COLO829 (cell line): ENCODE results near the gene PRODH2.
A peak's percentile ranks its signal among the peaks of the same experiment; 100 is the strongest.
"Not testable (repeated sequence)": the region's sequence is repeated elsewhere in the genome, so short reads cannot be mapped to it uniquely, and the experiment has no call there.

Experiments used
- DNase-seq: peaks from one replicate; pipeline ENCODE4 v3.0.0; 2012; ENCODE audit warnings: low spot score

PRODH2 gene

DNA sequence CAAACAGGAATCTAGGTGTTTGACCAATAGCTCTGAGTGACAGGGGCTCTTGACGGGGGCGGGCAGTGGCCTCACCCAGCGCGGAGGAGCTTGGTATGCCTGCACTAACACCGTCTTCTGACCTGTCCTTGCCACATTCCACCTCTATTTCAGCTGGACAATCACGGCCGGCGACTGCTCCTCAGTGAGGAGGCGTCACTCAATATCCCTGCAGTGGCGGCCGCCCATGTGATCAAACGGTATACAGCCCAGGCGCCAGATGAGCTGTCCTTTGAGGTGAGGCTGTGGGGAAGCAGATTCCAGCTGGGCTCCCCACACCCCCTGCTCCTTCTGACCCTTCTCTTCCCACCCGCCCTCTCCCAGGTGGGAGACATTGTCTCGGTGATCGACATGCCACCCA, 32.6 kb downstream of the PRODH2 start:
- DNase-seq = no peak

- no peak for DNase-seq
Measured at GRCh38 chr19:35779033-35779432, 33.6 kb downstream of the PRODH2 start.

DNA sequence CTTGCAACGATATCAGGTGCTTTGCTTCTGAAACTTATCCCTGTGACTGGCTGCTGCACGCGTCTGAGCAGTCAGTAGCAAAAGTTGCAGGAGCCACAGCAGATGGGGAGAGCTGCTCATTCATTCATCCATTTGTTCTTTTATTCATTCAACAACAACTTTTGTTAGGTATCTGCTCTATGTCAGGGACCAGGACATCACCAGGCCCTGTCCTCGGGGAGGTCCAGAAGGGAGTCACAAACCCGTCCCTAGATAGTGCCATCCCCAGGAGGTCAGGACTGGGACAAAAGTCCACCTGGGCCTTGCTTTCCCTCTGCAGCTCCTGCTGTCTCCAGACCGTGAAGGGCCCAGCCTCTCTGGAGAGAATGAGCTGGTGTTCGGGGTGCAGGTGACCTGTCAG, 34.7 kb downstream of the PRODH2 start:
- DNase-seq = no peak

GRCh38 chr19:35777086-35777841, 35.4 kb downstream of the PRODH2 start:
- peak; percentile 44 for DNase-seq

- no peak for DNase-seq
Measured at GRCh38 chr19:35776102-35776788, 36.4 kb downstream of the PRODH2 start.

DNA sequence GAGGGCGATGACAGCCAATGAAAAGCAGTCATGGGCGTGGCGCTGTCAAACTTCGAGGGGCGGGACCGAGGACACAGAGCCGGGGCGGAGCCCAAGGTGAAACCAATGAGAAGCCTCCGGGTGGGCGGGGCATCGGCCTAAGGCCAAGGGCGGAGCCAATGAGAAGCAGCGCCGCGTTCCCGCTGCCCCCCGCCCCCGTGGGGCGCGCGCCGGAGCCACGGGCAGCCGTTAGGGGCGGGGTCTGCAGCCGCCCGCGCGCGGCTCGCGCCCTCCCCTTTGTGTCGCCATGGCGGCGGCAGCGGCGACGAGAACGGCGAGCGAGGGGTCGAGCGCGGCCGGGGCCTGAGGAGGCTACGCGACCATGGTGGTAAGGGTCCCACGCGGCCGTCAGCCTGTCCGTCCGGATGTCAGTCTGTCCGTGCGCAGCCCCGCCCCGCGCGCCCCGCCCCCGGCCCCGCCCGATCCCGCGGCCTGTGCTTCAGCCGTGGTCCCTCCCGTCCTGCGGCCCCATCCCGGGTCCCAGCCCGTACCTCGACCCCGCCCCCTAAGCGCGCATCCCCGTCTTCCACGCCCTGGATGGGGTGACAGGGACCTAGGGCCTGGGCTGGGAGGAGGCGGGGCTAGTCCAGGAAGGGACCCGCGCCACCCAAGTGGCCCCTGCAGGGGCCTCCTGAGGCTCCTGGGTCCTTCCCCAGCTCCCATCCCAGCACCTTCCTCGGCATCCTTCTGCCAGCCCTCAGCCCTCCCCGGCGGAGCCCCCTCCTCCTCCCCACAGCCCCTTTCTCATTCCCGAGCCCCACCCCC, 37.1 kb downstream of the PRODH2 start, which contains the start of gene ARHGAP33:
TSS of gene ARHGAP33 (plus strand) at position 267 of the 804 bp plus-strand sequence. CDS start at position 362, 95 bp downstream.
- peak; percentile 96 for DNase-seq

DNA sequence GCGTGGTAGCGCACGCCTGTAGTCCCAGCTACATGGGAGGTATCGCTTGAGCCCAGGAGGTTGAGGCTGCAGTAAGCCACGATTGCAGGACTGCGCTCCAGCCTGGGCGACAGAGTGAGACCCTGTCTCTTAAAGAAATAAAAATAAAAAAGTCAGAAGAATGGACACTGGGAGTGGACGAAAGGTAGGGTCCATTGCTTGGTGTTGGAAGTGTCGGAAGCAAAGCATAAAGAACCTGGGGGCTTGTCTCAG, 37.7 kb downstream of the PRODH2 start:
- no peak for DNase-seq

DNA sequence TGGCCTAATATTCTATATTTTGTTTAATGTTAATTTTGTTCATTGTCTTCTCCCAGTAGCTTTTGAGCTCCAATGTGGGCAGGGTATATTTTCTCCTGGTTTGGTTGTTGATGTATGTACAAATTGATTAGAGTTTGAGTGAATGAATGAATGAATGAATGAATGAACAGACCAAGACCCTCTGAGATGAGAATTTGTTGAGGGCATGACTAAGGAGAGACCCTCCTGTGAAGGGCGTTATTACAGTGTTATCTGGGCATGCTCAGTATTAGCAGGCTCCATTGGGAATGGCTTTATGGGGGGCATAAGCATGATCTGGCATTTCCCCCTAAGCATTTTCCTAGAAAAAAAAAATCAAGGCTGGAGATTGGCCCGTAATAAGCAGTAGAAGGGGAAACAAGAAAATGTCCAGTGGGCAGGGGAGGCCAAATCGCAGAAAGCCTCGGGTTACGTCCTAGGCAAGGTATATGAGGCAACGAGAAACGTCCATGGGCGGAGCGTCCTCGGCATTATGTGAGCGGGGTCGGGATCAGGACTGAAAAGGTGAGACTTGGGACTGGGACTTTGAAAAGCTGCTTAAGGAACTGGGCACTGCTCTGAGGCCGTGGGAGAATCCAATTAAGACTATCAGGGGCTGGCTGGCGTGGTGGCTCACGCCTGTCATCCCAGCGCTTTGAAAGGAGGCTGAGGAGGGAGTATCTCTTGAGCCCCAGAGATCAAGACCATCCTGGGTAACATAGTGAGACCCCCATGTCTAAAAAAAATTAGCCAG, 38.2 kb downstream of the PRODH2 start:
- DNase-seq = no peak

DNA sequence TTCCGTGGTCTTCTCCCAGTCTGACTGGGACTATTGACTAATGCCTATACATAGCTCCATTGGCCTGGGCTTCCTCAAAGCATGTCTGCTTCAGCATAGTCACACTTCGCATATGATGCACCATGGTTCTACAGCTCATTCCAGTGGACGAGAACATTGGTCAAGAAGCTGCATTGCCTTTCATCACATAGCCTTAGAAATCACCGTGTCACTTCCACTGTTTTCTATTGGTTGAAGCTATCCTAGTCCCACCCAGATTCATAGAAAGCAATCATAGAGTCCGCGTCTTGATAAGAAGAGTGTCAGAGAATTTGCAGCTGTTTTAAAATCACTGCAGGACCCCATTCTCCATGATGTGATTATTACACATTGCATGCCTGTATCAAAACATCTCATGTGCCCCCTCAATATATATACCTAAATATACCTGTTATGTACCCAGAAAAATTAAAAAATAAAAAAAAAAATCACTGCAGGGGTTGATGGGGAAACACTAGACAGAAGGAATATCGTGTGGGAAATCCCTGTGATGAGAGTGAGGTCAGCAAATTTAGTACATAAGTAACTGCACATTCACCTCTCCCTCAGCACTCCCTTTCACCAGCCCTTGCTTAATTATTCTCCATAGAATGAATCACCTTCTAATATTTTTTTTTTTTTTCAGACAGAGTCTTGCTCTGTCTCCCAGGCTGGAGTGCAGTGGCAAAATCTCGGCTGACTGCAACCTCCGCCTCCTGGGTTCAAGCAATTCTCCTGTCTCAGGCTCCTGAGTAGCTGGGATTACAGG, 39.4 kb downstream of the PRODH2 start:
- DNase-seq = no peak

DNA sequence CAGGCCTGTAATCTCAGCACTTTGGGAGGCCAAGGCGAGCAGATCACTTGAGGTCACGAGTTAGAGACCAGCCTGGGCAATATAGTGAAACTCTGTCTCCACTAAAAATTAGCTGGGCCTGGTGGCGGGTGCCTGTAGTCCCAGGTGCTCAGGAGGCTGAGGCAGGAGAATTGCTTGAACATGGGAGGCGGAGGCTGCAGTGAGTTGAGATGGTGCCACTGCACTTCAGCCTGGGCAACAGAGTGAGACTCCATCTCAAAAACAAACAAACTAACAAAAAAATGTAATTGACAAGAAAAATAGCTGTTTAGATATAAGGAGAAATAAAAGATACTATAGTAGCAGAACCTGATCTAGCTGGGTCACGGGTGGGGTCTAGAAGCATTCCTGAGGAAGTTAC, 40.3 kb downstream of the PRODH2 start:
- DNase-seq = not testable (repeated sequence)

GRCh38 chr19:35768082-35768421, 44.6 kb downstream of the PRODH2 start:
- DNase-seq = no peak

- DNase-seq = no peak
Measured at GRCh38 chr19:35767288-35768081, 45.2 kb downstream of the PRODH2 start.

GRCh38 chr19:35766571-35767104, 46.0 kb downstream of the PRODH2 start:
- DNase-seq = no peak

DNA sequence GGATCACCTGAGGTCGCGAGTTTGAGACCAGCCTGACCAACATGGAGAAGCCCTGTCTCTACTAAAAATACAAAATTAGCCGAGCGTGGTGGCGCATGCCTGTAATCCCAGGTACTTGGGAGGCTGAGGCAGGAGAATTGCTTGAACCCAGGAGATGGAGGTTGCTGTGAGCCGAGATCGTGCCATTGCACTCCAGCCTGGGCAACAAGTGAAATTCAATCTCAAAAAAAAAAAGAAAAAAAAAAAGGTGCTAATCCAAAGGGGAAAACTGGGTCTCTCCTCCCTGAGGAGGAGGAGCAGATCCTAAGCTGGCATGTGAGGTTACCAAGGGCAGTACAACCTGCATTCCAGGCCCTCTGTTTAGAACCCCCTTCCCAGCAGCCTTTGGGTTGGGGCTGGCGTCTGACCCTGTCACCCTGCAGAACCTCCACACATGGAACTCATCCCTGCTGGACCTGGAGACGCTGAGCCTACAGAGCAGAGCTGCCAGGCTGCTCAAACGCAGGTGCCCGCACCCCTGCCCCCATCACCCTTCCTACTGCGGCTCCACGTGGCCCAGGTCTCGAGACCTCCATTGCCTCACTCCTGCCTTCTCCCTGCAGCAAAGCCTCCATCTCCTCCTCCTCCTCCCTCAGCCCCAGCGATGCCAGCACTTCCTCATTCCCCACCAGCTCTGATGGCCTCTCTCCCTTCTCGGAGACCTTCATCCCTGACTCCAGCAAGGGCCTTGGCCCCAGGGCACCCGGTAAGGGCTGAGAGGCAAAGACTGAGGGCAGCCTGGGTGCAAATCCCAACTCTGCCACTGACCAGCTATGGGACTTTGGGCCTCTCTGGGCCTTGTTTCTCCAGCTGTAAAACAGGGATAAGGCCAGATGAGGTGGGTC, 48.0 kb downstream of the PRODH2 start:
- no peak for DNase-seq

GRCh38 chr19:35760711-35761349, 51.8 kb downstream of the PRODH2 start:
- no peak for DNase-seq

DNA sequence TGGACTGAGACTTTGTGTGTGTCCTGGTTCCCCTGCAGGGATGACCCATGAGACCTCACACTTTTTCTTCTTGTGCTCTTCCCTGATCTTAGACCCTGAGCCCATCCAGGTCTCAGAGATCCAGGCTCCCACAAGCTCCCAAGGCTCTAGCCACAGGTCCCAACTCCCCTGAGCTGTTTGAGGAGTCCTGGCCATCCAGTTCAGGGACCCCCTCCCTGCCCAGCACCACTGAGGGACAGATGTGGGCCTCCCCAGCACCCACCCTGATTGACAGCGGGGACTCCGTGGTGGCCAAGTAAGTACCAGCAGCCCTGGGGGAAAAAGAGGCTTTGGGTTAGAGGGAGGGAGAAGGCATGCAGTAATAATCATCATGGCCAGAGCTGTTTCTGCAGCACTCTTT, 52.9 kb downstream of the PRODH2 start:
- DNase-seq = no peak

DNA sequence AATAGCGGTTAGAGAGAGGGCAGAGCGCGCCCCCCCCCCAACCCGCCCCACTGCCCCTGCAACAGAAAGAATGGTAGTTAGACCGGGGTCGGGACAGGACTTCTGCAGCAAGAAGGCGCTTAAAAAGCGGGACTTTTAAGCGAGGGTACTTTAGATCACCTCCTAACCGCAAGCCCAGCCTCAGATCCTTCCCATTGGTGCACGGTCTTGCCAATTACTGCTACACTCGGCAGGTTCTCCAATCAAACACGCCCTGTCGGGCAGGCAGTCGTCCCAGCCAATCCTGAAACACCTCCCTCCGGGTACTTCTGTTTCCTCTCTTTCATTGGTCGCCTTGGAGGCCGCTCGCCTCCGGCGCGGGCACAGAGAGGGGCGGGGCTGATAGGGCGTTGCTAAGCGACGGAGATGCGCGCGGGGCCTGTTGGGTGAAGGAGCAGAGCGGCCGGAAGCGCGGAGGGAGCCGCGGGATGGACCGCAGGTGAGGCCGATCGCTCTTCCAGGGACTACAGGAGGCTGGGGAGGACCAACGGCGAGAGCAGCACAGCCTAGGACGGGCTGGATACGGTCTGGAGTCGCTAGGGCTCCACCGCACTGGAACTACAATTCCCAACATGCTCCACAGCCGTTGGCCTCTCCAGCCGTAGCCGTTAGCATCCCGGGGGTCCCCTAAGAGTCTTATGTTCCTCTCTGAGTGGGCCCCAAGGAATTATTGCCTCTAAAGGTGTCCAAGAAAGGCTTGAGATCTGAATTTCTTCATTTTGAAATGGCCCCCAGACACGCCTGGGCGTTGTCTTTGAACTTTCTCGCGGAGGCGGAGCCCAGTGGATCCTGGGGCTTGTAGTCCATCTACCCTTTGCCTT, 54.7 kb downstream of the PRODH2 start, which contains the start of gene PROSER3:
TSS of gene PROSER3 (plus strand) at position 428 of the 860 bp plus-strand sequence. CDS start at position 468, 40 bp downstream.
- DNase-seq = peak; percentile 96
